ENCODE measurements around the gene SRI.
"Not testable (repeated sequence)": the region's sequence is repeated elsewhere in the genome, so short reads cannot be mapped to it uniquely, and the experiment has no call there.

DNA sequence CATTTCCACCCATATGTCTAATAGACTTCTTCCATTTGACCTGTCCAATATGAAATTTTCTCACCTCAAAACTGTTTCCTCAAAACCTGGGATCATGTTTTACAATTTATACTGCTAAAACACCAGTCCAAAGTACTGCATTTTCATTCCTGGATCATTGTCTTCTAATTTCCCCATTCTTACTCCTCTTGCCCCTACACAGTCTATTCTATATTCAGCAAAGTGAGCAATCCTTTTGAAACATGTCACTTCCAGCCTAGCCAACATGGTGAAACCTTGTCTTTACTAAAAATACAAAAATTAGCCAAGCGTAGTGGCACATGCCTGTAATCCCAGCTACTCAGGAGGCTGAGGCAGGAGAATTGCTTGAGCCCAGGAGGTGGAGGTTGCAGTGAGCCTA is 38.5 kb upstream of the SRI start:
- TF ChIP-seq, protein P1, sequence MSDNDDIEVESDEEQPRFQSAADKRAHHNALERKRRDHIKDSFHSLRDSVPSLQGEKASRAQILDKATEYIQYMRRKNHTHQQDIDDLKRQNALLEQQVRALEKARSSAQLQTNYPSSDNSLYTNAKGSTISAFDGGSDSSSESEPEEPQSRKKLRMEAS (IDR thresholded peaks at IDR 0.05; ENCODE audit: low read depth, low read length), result not testable (repeated sequence)
- TF ChIP-seq, protein P2, sequence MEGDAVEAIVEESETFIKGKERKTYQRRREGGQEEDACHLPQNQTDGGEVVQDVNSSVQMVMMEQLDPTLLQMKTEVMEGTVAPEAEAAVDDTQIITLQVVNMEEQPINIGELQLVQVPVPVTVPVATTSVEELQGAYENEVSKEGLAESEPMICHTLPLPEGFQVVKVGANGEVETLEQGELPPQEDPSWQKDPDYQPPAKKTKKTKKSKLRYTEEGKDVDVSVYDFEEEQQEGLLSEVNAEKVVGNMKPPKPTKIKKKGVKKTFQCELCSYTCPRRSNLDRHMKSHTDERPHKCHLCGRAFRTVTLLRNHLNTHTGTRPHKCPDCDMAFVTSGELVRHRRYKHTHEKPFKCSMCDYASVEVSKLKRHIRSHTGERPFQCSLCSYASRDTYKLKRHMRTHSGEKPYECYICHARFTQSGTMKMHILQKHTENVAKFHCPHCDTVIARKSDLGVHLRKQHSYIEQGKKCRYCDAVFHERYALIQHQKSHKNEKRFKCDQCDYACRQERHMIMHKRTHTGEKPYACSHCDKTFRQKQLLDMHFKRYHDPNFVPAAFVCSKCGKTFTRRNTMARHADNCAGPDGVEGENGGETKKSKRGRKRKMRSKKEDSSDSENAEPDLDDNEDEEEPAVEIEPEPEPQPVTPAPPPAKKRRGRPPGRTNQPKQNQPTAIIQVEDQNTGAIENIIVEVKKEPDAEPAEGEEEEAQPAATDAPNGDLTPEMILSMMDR (IDR thresholded peaks at IDR 0.05; ENCODE audit: low read depth, low read length), result not testable (repeated sequence)
